MCF 10A (cell line): Measurements from ENCODE around the gene ABCC9. TPM values are rescaled to one million over a fixed set of nuclear protein-coding genes. Genes with fewer than 3 reads are reported as not detected.

Source experiments
- BruUV-seq: library from RNA; stranded (reverse); fragments of 400-500 nt; replicated peaks from 2 replicates; lab custom pipeline; 2021; lab: Mats Ljungman, UMichigan
- CTCF ChIA-PET: fragments of 300-600 bp; sonication (Branson Sonifier 250); formaldehyde crosslinking; extraction: SDS; loops from one replicate; lab custom pipeline; 2021; ENCODE audit warnings: antibody characterized with exemption, inconsistent platforms; lab: Yijun Ruan, JAX
- POLR2A ChIA-PET: fragments of 300-600, 350-650 bp; sonication (Branson Sonifier 250); formaldehyde crosslinking; extraction: SDS; loops from one replicate; lab custom pipeline; 2020; ENCODE audit warnings: antibody characterized with exemption, inconsistent platforms; lab: Yijun Ruan, JAX
- DNase-seq: peaks from one replicate; pipeline ENCODE4 v3.0.0-alpha.2; 2018; ENCODE audit not compliant: unreplicated experiment
- H3K27ac Mint-ChIP-seq: one replicate; pipeline ENCODE4 v1.8.0; 2022; ENCODE audit warnings: mild to moderate bottlenecking, low read depth, mixed read lengths; ENCODE audit not compliant: unreplicated experiment
- H3K27me3 Mint-ChIP-seq: one replicate; pipeline ENCODE4 v1.8.0; 2022; ENCODE audit warnings: mixed read lengths; ENCODE audit not compliant: insufficient read depth, unreplicated experiment
- H3K36me3 Mint-ChIP-seq: one replicate; pipeline ENCODE4 v1.8.0; 2022; ENCODE audit warnings: mild to moderate bottlenecking, moderate library complexity, mixed read lengths; ENCODE audit not compliant: insufficient read depth, unreplicated experiment
- H3K4me1 Mint-ChIP-seq: one replicate; pipeline ENCODE4 v1.8.0; 2022; ENCODE audit warnings: mixed read lengths; ENCODE audit not compliant: insufficient read depth, unreplicated experiment
- H3K4me3 Mint-ChIP-seq: one replicate; pipeline ENCODE4 v1.8.0; 2022; ENCODE audit warnings: mild to moderate bottlenecking, moderate library complexity, mixed read lengths; ENCODE audit not compliant: unreplicated experiment
- H3K9me3 Mint-ChIP-seq: one replicate; pipeline ENCODE4 v1.8.0; 2022; ENCODE audit warnings: mixed read lengths; ENCODE audit not compliant: unreplicated experiment
- intact Hi-C: fragments of 100-400 bp; cut with micrococcal nuclease; formaldehyde crosslinking; loops from 2 replicates; pipeline ENCODE4 v1.14.1; 2022
- total RNA-seq: library from RNA; stranded (reverse); gene quantifications from 2 replicates; pipeline ENCODE4 v1.2.3, GENCODE V29; 2022
- TF ChIP-seq, protein P1 (sequence below): fragments of 200-600 bp; IDR thresholded peaks from one replicate; pipeline ENCODE4 v1.8.0; 2022; ENCODE audit warnings: antibody characterized with exemption, mild to moderate bottlenecking; ENCODE audit not compliant: unreplicated experiment

Gene ABCC9
- total RNA-seq, 1 experiment from 2014 or later, result 0.12 TPM

DNA sequence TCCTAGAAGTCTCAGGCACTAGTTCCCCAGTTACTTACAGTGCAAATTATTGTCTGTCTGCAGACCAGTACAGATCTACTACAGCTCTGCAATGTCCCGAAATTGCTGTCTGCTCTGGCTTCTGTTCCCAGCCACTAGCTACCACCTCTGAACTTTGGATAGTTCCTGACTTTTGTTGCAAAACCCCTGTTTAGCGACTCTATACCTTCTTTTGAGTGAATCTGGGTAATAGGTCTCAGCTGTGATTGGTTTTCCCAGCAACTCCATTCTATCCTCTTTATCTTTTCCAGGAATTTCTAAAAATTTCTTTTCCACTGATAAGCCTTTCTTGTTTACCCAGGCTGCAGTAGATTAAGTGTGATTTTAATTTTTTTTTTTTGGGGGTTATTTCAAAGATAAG lies 183.5 kb downstream of the ABCC9 start:
- Mint-ChIP-seq H3K4me1 (peaks cover 10% of the 10 kb centered on the region), H3K27ac (no peak overlapping the region), H3K4me3 (no peak overlapping the region), H3K27me3 (peaks cover 37% of the 10 kb centered on the region), H3K9me3 (no peaks in the 10 kb centered on the region), H3K36me3 (no peaks in the 10 kb centered on the region)
- TF ChIP-seq, protein P1, sequence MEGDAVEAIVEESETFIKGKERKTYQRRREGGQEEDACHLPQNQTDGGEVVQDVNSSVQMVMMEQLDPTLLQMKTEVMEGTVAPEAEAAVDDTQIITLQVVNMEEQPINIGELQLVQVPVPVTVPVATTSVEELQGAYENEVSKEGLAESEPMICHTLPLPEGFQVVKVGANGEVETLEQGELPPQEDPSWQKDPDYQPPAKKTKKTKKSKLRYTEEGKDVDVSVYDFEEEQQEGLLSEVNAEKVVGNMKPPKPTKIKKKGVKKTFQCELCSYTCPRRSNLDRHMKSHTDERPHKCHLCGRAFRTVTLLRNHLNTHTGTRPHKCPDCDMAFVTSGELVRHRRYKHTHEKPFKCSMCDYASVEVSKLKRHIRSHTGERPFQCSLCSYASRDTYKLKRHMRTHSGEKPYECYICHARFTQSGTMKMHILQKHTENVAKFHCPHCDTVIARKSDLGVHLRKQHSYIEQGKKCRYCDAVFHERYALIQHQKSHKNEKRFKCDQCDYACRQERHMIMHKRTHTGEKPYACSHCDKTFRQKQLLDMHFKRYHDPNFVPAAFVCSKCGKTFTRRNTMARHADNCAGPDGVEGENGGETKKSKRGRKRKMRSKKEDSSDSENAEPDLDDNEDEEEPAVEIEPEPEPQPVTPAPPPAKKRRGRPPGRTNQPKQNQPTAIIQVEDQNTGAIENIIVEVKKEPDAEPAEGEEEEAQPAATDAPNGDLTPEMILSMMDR, result no peak
- ChIA-PET POLR2A (no interaction called here), CTCF (interaction anchor here (1.6 kb wide), 1 partner anchor 60 kb away, joined by 3 read pairs; no protein-coding TSS in a partner anchor)
- DNase-seq, result no peak
- no TSS peak for BruUV-seq
- intact Hi-C loops, result no loop called here

DNA sequence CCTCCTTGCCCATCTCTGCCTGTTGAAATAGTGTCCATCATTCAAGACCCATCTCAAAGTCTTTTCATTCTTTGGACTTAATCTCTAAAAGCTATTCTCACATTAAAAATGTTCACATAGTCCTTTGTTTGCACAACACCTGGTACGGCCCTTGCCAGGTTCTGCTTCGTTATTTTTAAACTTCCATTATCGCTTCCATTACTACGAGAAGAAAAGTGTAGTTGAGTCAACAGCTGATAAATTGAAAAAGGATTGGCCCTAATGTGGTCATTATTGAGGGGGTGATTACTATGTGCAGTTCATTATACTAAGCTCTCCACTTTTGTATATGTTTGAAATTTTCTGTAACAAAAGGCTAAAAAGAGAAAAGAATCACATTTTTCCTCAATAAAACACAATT lies 184.5 kb downstream of the ABCC9 start:
- Mint-ChIP-seq H3K27ac (no peak overlapping the region), H3K9me3 (no peaks in the 10 kb centered on the region), H3K4me1 (peaks cover 6% of the 10 kb centered on the region), H3K36me3 (no peaks in the 10 kb centered on the region), H3K4me3 (no peak overlapping the region), H3K27me3 (peaks cover 37% of the 10 kb centered on the region)
- intact Hi-C loops, result no loop called here
- ChIA-PET CTCF (interaction anchor here (0.6 to 1.6 kb wide), 2 partner anchors 57 to 59 kb away, joined by 3 read pairs; no protein-coding TSS in a partner anchor), POLR2A (interaction anchor here (0.8 kb wide), 1 partner anchor 46 kb away, joined by 3 read pairs; no protein-coding TSS in a partner anchor)
- no peak for DNase-seq
- TF ChIP-seq, protein P1, result no peak
- no TSS peak for BruUV-seq

DNA sequence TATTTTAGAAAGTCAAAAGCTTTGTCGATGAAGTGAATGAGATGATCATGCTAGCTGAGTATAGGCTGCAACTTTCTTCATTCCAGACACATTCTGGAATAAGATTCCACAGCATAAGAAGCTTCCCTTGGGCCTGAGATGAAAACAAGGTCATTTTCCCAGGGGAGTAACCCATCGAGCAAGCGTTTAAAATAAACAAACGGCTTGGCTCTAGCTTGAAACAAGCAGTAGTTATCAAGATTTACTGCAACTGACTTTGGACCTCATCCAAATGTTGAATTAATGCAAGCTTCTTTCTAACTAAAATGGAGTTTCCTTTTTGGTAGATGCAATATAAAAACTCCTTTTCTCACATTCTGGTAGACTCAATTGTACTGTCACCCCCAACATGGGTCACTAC lies 189.7 kb downstream of the ABCC9 start:
- TF ChIP-seq, protein P1, result no peak
- no TSS peak for BruUV-seq

More for the DNA sequence above, 189.7 kb downstream of the ABCC9 start:
- Mint-ChIP-seq H3K9me3 (no peaks in the 10 kb centered on the region), H3K36me3 (no peaks in the 10 kb centered on the region), H3K4me1 (no peaks in the 10 kb centered on the region), H3K4me3 (no peak overlapping the region), H3K27ac (no peak overlapping the region), H3K27me3 (peaks cover 33% of the 10 kb centered on the region)
- POLR2A ChIA-PET, result interaction anchor here (0.6 kb wide), 1 partner anchor 293 kb away, joined by 3 read pairs; no protein-coding TSS in a partner anchor
- DNase-seq, result peak; percentile 7
- intact Hi-C loops, result no loop called here
- CTCF ChIA-PET, result interaction anchor here (0.9 kb wide), 1 partner anchor 246 kb away, joined by 3 read pairs; no protein-coding TSS in a partner anchor

Other genes with a start within 250 kb of the ABCC9 start
- gene KCNJ8, start 166.7 kb downstream of the ABCC9 start, total RNA-seq, result not detected in 2 replicates
- gene CMAS, start 104.8 kb upstream of the ABCC9 start, total RNA-seq, result 41.5 and 45.8 TPM in 2 replicates